Keratinocyte (primary cell): ENCODE results near the gene SLA2.

Experiments
- EZH2 ChIP-seq: IDR thresholded peaks from one replicate; pipeline ENCODE4 v1.6.1; 2012; ENCODE audit warnings: inconsistent platforms, mild to moderate bottlenecking, low read length, moderate library complexity
- TF ChIP-seq, protein P1 (sequence below), 3 experiments: IDR thresholded peaks in 1 of 3; conservative IDR thresholded peaks in 1 of 3; optimal IDR thresholded peaks in 1 of 3; 2 replicates in 2 of 3; 3 replicates in 1 of 3; pipeline versions ENCODE3 to v1.5.1; 2011; ENCODE audit warnings: low read length in 3 of 3, mild to moderate bottlenecking in 3 of 3, moderate library complexity in 2 of 3, control low read depth in 1 of 3, inconsistent platforms in 1 of 3; ENCODE audit not compliant: insufficient read depth in 2 of 3; ENCODE audit errors: extremely low read depth in 1 of 3

DNA sequence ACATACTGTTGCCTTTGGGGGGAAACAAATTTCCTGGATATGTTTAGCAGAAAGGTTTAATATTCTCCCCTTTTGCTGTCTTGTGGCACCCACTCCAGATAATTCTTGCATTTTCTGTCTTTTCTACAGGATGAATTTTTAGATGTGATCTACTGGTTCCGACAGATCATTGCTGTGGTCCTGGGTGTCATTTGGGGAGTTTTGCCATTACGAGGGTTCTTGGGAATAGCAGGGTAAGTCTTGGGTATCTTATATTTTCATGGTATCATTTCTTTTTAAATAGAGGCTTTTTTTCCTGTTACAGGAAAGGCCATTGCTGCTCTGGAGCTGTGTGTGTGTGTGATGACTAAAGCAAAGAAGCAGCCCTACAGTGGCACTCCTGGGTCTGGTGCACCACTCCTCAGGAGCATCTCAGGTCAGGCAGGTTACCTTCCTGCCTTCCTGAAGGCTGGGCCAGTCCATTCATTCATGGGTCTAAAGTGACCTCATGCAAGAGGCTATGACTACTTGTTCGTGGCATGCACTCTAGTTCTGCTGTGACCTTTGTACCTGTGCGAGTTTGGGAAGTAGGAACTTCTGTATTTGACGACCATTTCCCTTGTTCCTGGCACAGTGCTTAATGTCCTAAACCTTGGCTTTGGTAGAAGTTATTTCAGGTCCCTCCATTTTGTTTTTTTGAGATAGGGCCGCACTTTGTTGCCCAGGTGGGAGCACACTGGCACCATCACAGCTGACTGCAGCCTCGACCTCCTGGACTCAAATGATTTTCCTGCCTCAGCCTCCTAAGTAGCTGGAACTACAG is 38.2 kb downstream of the SLA2 start:
- TF ChIP-seq, protein P1, sequence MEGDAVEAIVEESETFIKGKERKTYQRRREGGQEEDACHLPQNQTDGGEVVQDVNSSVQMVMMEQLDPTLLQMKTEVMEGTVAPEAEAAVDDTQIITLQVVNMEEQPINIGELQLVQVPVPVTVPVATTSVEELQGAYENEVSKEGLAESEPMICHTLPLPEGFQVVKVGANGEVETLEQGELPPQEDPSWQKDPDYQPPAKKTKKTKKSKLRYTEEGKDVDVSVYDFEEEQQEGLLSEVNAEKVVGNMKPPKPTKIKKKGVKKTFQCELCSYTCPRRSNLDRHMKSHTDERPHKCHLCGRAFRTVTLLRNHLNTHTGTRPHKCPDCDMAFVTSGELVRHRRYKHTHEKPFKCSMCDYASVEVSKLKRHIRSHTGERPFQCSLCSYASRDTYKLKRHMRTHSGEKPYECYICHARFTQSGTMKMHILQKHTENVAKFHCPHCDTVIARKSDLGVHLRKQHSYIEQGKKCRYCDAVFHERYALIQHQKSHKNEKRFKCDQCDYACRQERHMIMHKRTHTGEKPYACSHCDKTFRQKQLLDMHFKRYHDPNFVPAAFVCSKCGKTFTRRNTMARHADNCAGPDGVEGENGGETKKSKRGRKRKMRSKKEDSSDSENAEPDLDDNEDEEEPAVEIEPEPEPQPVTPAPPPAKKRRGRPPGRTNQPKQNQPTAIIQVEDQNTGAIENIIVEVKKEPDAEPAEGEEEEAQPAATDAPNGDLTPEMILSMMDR (optimal IDR thresholded peaks at IDR 0.05 in 1 of 3, IDR thresholded peaks at IDR 0.05 in 1 of 3, conservative IDR thresholded peaks at IDR 0.05 in 1 of 3; ENCODE audit: extremely low read depth in 1 of 3, insufficient read depth in 2 of 3, low read length in 3 of 3): no peak
- TF ChIP-seq EZH2: no peak
